ENCODE data around the gene CHID1. TPM values are rescaled to one million over a fixed set of nuclear protein-coding genes. Genes with fewer than 3 reads are reported as not detected.

CHID1 gene
- total and polyA plus RNA-seq, 9 of the 15 experiments (the other 6 are each of a cell fraction or from before 2014, with no cell fraction given), result 15.1 to 108 (median 39.8) TPM

GRCh38 chr11:859394-860131 is 51.0 kb downstream of the CHID1 start (continued):
- no peak for TF ChIP-seq JUN (IDR thresholded peaks at IDR 0.05; ENCODE audit: borderline replicate concordance, low read depth, low read length)
- no peak for TF ChIP-seq JUN (CRISPR knock-in tag; IDR thresholded peaks at IDR 0.05; ENCODE audit: borderline replicate concordance)
- TF ChIP-seq HSF4 (CRISPR knock-in tag; IDR thresholded peaks at IDR 0.05; ENCODE audit: borderline replicate concordance), result no peak
- no peak for TF ChIP-seq ZNF146 (CRISPR knock-in tag; IDR thresholded peaks at IDR 0.05; ENCODE audit: unreplicated experiment)
- TF ChIP-seq NRF1 (conservative IDR thresholded peaks at IDR 0.05 in 1 of 2, IDR thresholded peaks at IDR 0.05 in 1 of 2), result peak in 1 of 2 experiments; percentile 32; a peak in 1 of 4 replicates
- no peak for TF ChIP-seq TCF7L2 (IDR thresholded peaks at IDR 0.05; ENCODE audit: low read depth, low read length)
- no peak for TF ChIP-seq ELK1 (CRISPR knock-in tag; IDR thresholded peaks at IDR 0.05)
- peak; percentile 69 for TF ChIP-seq NFYB (IDR thresholded peaks at IDR 0.05; ENCODE audit: extremely low read depth, insufficient read length)
- no peak for TF ChIP-seq ZNF561 (CRISPR knock-in tag; conservative IDR thresholded peaks at IDR 0.05)
- no peak for TF ChIP-seq PTBP1 (IDR thresholded peaks at IDR 0.05; ENCODE audit: low read depth, low read length)
- TF ChIP-seq USF1 (CRISPR knock-in tag; IDR thresholded peaks at IDR 0.05), result peak; percentile 77
- no peak for TF ChIP-seq MEIS2 (IDR thresholded peaks at IDR 0.05; ENCODE audit: partially characterized antibody)
- no peak for TF ChIP-seq SMARCB1 (IDR thresholded peaks at IDR 0.05; ENCODE audit: insufficient read length, low read depth)
- no peak for TF ChIP-seq ZBTB2 (IDR thresholded peaks at IDR 0.05)
- peak; percentile 62 for TF ChIP-seq POLR2G (IDR thresholded peaks at IDR 0.05; ENCODE audit: low read depth, low read length)
- TF ChIP-seq EGR1 (conservative IDR thresholded peaks at IDR 0.05), result peak; percentile 57
- TF ChIP-seq MECOM (CRISPR knock-in tag; IDR thresholded peaks at IDR 0.05), result no peak
- TF ChIP-seq HLTF (IDR thresholded peaks at IDR 0.05), result no peak
- TF ChIP-seq NFIC (IDR thresholded peaks at IDR 0.05), result peak; percentile 75
- no peak for TF ChIP-seq TCF7 (IDR thresholded peaks at IDR 0.05; ENCODE audit: borderline replicate concordance)
- TF ChIP-seq ZNF668 (CRISPR knock-in tag; IDR thresholded peaks at IDR 0.05), result no peak
- no peak for TF ChIP-seq UBTF (IDR thresholded peaks at IDR 0.05; ENCODE audit: borderline replicate concordance in 1 of 2, low read depth in 2 of 2, low read length in 2 of 2)
- 0 out of 2 replicates have a peak, but pooled peaks have one; percentile 8 for TF ChIP-seq STAG1 (CRISPR knock-in tag; IDR thresholded peaks at IDR 0.05; ENCODE audit: borderline replicate concordance)
- no peak for TF ChIP-seq ZNF764 (CRISPR knock-in tag; IDR thresholded peaks at IDR 0.05; ENCODE audit: low read depth)
